ENCODE data around the gene LYSMD4. TPM values are rescaled to one million over a fixed set of nuclear protein-coding genes. Genes with fewer than 3 reads are reported as not detected.

Gene LYSMD4
- total RNA-seq, 2 experiments from 2014 or later = 7.0 to 7.7 TPM

GRCh38 chr15:99709243-99709986 is 23.8 kb downstream of the LYSMD4 start:
- CTCF ChIA-PET = interaction anchor here (1.0 to 1.2 kb wide), 2 partner anchors 12 to 437 kb away, joined by 3 read pairs; no protein-coding TSS in a partner anchor
- POLR2A ChIA-PET = no interaction called here

GRCh38 chr15:99708563-99708962 is 24.7 kb downstream of the LYSMD4 start:
- ChIA-PET CTCF (no interaction called here), POLR2A (no interaction called here)

- CTCF ChIA-PET = interaction anchor here (1.1 kb wide), 1 partner anchor 435 kb away, joined by 5 read pairs; no protein-coding TSS in a partner anchor
- POLR2A ChIA-PET = interaction anchor here (0.6 kb wide), 1 partner anchor 427 kb away, joined by 3 read pairs; no protein-coding TSS in a partner anchor
Observed at GRCh38 chr15:99707473-99708270, 25.6 kb downstream of the LYSMD4 start.

GRCh38 chr15:99706557-99707303 is 26.5 kb downstream of the LYSMD4 start:
- CTCF ChIA-PET = interaction anchor here (1.1 kb wide), 1 partner anchor 434 kb away, joined by 5 read pairs; no protein-coding TSS in a partner anchor

GRCh38 chr15:99704444-99704838 is 28.8 kb downstream of the LYSMD4 start:
- CTCF ChIA-PET = interaction anchor here (0.6 to 2.1 kb wide), 26 partner anchors 8 to 453 kb away, joined by 3 to 22 read pairs (median 4); partner anchors contain the start of genes LRRC28, LYSMD4 and MEF2A
- POLR2A ChIA-PET = interaction anchor here (1.3 kb wide), 1 partner anchor 200 kb away, joined by 3 read pairs; no protein-coding TSS in a partner anchor

More at GRCh38 chr15:99706557-99707303, 26.5 kb downstream of the LYSMD4 start:
- POLR2A ChIA-PET = no interaction called here

DNA sequence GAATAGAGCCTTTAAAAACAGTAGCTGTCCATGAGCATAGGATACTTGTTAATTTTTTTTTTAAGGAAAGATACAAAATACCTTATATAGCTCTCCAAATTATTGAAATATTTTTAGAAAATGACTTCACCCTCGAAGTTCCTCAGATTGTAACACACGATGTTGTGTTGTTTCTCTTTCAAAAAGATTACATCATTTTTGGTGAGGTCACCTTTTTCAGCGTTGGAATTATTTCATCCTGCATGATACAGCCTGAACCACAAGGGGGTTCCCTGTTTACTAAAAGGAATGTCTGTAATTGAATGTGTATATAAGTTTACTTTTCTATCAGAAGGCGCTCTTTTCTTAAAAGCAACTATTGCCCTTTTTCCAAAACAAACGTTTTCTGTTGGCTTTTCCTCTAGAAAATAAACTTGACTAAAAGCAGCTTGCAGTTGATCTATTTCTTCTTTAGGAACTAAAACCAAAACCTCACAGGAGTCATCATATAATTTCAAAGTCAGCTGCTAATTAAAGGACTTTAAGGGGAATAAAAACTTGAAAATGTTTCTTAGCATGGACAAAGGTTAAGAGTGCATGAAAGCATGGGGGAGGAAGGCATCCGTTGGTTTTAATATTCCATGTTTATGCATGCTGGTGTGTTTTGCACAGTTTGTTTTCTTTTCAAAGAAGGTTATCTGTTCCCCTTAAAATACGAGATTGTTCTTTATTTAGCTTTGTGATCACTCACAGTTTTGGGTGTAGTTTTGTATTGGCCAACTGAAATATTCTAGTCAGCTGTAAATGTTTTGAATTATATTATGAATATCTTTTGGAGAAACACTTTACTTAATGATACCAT is 29.4 kb downstream of the LYSMD4 start:
- ChIA-PET POLR2A (interaction anchor here (1.3 kb wide), 1 partner anchor 200 kb away, joined by 3 read pairs; no protein-coding TSS in a partner anchor), CTCF (interaction anchor here (0.6 to 2.1 kb wide), 22 partner anchors 9 to 431 kb away, joined by 3 to 22 read pairs (median 4); partner anchors contain the start of genes LYSMD4 and MEF2A)

DNA sequence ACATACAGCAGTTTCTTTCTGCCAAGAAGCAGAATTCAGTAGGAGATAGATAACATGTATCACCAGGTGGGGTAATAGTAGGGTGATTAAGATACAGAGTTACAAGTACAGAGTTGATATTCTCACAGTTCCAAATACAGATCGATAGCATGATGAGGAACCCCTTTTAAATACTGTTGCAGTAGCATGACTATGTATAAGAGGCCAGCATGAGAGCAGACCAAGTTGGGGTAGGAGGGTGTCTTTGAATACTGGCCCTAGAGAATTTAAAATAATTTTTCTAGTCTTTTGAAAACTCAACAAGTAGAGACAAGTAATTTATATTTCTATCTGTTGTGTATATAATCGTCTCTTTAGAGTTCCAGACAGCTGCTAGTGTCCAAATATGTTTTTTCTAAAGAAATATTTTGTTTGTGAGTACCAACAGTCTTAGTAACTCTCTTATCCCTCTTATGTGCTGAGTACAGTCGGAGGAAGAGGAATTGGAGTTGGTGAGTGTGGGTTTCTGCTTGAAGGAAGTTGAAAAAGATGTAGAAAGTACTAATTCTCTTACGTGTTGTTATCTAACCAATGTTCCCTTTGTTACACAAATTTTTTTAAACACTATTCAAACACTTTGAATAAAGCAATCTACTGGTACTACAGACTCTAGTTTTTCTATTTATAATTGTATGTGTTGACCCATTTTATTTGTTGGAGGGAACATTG is 30.2 kb downstream of the LYSMD4 start:
- POLR2A ChIA-PET = interaction anchor here (0.6 kb wide), 1 partner anchor 199 kb away, joined by 4 read pairs; no protein-coding TSS in a partner anchor

DNA sequence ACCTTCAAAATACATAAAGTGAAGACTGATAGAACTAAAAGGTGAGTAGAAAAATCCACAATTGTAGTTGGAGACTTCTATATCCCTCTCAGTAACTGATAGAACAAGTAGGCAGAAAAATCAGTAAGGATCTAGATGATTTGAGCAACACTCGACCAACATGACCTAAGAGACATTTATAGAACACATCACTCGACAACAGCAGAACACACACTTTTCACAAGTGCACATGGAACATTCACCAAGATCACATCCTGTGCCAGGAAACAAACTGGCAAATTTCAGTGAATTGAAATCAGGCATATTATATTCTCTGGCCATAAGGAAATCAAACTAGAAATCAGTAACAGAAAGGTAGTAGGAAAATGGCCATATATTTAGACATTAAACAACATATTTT is 37.1 kb downstream of the LYSMD4 start:
- ChIA-PET POLR2A (no interaction called here), CTCF (no interaction called here)

More for the DNA sequence above, 30.2 kb downstream of the LYSMD4 start:
- CTCF ChIA-PET = interaction anchor here (0.7 to 2.1 kb wide), 4 partner anchors 10 to 431 kb away, joined by 3 to 22 read pairs (median 6); partner anchors contain the start of gene LYSMD4

- POLR2A ChIA-PET = no interaction called here
- CTCF ChIA-PET = no interaction called here
Observed at GRCh38 chr15:99692825-99693224, 40.4 kb downstream of the LYSMD4 start.

DNA sequence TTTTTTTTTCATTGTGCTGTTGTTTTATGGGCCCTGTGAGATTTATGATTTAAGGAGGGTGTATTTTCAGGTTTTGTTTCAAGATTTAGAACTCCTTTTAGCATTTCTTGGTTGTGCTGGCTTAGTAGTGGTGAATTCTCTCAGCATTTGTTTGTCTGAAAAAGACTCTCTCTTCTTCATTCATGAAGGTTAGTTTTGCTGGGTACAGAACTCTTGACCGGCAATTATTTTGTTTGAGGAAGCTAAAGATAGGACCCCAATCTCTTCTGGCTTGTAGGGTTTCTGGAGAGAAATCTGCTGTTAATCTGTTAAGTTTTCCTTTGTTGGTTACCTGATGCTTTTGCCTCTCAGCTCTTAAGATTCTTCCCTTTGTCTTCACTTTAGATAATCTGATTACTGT is 46.9 kb downstream of the LYSMD4 start:
- CTCF ChIA-PET = no interaction called here
- POLR2A ChIA-PET = no interaction called here

DNA sequence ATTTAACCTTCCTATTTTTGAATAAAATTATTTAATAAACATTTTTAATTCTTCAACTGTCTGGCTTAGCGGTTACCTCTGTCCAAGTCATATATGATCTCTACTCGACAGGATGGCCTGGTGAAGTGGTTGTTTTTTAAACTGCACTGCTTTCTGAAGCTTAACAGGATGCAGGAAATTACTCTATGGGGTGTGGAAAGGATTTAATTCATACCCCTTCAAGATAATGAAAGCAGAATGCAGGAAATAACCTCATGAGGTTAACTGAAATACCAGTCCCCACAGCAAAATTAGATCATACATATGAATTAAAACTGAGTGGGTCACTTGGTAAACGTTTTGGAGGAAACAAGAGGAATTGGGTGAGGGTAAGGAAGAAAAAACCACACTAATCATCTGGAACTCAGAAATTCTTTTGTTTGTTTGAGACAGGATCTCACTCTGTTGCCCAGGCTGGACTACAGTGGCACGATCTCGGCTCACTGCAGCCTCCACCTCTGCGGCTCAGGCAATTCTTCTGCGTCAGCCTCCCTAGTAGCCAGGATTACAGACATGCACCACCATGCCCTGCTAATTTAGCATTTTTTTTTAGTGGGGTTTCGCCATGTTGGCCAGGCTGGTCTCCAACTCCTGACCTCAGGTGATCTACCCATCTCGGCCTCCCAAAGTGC is 50.1 kb downstream of the LYSMD4 start:
- POLR2A ChIA-PET = no interaction called here
- CTCF ChIA-PET = no interaction called here

DNA sequence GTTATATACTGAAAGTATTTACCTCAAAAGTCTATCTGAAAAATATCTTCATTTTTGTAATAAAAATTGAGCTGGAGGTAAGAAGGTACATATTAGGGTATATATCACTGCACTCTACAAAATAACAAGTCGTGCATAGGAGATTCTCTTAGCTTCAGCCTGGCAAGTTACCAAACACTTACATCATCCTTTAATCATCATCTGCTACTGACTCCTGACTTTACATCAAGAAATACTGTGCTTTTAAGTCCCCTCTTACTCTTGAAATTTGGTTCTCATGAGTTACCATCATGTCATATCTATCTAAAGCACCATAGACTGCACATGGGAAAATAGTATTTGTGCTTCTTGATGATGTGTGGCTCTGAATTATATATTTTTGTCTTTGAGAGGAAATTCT is 50.8 kb downstream of the LYSMD4 start:
- ChIA-PET CTCF (no interaction called here), POLR2A (no interaction called here)

- POLR2A ChIA-PET = no interaction called here
Observed at GRCh38 chr15:99681990-99682389, 51.2 kb downstream of the LYSMD4 start.

GRCh38 chr15:99680276-99680675 is 53.0 kb downstream of the LYSMD4 start:
- ChIA-PET POLR2A (no interaction called here), CTCF (no interaction called here)

More at GRCh38 chr15:99681990-99682389, 51.2 kb downstream of the LYSMD4 start:
- CTCF ChIA-PET = no interaction called here

- POLR2A ChIA-PET = no interaction called here
- CTCF ChIA-PET = no interaction called here
Observed at GRCh38 chr15:99677540-99678134, 55.6 kb downstream of the LYSMD4 start.
